Gastrocnemius medialis (tissue), 4 donors: ENCODE results near the gene AAR2.

Experiments used
- CTCF ChIP-seq, 5 experiments: fragments of 450-650 bp in 3 of 5; fragments of 200-600 bp in 2 of 5; sonication (generic) in 2 of 5; IDR thresholded peaks in 4 of 5; conservative IDR thresholded peaks in 1 of 5; 1 replicate in 4 of 5; 2 replicates in 1 of 5; pipeline ENCODE4 v1.5.1; 2016 to 2019; ENCODE audit warnings: antibody characterized with exemption in 5 of 5, mild to moderate bottlenecking in 3 of 5, moderate library complexity in 3 of 5
- POLR2A ChIP-seq, 2 donors: fragments of 450-650 bp; IDR thresholded peaks; one replicate each; pipeline ENCODE4 v1.6.1; 2017; ENCODE audit warnings: antibody characterized with exemption in 2 of 2, mild to moderate bottlenecking in 2 of 2, moderate library complexity in 2 of 2

- TF ChIP-seq CTCF (IDR thresholded peaks at IDR 0.05 in 4 of 5, conservative IDR thresholded peaks at IDR 0.05 in 1 of 5), result no peak
- no peak for TF ChIP-seq POLR2A (IDR thresholded peaks at IDR 0.05)
These were observed 32.4 kb downstream of the AAR2 start for GRCh38 chr20:36268440-36269342.
